GM19397 (cell line): ENCODE results near the gene SAMD14.

ENCODE experiments used
- ATAC-seq: cut with Tn5 transposase; IDR thresholded peaks from one replicate; pipeline ENCODE4 v1.9.1; 2021; ENCODE audit warnings: mild to moderate bottlenecking, moderate library complexity; ENCODE audit not compliant: unreplicated experiment

SAMD14 gene

DNA sequence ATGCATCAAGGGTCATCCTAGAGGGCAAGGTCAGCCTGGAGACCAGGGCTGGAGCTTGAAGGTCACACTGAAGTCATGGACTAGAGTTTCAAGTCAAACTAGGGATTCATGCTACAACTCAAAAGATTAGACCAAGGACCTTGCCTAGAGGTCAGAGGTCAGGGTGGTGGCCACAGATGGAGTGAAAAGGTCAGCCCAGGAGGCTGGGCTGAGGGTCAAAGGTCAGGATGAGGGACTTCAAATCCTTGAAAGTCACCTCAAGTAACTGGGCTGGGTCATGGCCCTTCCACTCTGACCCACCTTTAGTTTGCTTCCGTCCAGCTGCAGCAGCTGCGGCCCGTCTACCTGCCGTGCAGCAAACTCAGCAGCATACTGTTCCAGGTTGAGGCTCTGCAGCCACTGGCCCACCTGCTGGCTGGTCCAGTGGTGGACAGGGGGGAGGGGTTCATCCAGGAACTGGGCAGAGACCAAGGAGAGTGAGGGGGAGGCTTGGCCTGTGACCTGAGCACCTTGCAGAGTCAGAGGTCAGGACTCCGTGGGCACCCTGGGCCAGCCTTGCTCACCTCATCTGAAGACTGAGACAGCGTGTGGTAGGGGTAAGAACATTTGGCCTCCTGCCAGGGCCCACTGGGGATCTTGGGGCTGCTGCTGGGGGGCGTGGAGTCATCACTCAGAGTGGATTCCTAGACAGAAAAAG is 16.2 kb downstream of the SAMD14 start:
- ATAC-seq: no peak

GRCh38 chr17:50112694-50113093 is 17.3 kb downstream of the SAMD14 start:
- no peak for ATAC-seq

- no peak for ATAC-seq
Measured at GRCh38 chr17:50111673-50112655, 18.0 kb downstream of the SAMD14 start.

DNA sequence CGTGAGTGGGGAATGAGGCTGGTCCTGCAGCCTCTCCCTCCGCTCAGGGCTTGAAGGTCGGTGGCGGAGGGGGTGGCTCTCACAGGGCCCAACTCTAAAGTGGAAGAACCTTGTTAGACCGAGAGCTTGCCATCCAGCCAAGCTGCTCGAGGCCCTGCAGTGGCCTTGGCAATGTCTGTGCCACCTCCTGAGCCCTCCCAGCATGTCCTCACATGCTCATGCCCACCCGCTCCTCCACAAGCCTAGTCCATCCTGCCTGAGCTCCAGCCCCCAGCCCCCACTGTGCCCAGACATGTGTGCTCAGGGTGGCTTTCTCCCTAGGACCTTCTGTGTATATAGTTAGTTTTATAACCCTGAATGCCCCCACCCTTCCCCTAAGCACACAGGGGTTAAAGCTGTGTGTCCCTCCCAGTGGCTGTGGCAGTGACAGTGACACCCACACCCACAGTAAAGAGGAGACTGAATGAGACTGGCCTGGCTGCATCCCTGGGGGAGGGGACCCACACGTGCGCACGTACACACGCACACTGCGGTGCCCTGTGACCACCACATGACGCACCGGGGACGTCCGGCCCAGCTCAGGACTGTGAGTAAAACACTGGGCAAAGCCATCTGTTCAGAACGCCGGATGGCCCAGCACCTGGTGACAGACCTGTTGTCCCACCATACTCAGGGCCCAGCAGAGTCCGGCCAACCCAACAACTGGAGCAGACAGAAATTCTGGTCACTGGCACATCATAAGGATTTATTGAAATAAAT is 19.2 kb downstream of the SAMD14 start:
- no peak for ATAC-seq

- no peak for ATAC-seq
Measured at GRCh38 chr17:50109785-50110184, 20.2 kb downstream of the SAMD14 start.

GRCh38 chr17:50109207-50109606 is 20.8 kb downstream of the SAMD14 start:
- ATAC-seq: no peak

GRCh38 chr17:50108556-50108955 is 21.4 kb downstream of the SAMD14 start:
- ATAC-seq: no peak

DNA sequence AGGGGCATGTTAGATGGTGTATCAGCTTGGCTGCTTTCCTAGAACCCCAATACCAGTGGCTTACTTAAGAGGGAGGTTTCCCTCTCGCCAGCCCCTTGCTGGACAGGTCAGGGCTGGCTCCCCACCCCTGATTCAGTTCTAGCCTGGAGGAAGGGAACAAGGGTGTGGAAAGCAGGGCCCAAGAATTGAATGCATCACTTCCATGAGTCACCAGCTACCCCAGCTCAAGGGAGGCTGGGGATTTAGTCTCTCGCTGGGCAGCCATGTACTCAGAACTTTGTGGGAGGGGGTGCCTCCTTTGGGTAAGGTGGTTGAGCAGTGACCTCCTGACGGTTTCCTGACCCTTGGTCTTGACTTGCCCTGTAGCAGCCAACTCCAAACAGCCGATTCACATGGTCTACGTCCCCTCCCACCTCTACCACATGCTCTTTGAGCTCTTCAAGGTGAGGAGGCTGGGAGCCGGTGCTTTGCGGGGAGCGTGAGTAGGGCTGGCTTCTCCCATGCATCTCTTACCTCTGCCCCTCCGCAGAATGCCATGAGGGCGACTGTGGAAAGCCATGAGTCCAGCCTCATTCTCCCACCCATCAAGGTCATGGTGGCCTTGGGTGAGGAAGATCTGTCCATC is 22.1 kb downstream of the SAMD14 start:
- no peak for ATAC-seq

DNA sequence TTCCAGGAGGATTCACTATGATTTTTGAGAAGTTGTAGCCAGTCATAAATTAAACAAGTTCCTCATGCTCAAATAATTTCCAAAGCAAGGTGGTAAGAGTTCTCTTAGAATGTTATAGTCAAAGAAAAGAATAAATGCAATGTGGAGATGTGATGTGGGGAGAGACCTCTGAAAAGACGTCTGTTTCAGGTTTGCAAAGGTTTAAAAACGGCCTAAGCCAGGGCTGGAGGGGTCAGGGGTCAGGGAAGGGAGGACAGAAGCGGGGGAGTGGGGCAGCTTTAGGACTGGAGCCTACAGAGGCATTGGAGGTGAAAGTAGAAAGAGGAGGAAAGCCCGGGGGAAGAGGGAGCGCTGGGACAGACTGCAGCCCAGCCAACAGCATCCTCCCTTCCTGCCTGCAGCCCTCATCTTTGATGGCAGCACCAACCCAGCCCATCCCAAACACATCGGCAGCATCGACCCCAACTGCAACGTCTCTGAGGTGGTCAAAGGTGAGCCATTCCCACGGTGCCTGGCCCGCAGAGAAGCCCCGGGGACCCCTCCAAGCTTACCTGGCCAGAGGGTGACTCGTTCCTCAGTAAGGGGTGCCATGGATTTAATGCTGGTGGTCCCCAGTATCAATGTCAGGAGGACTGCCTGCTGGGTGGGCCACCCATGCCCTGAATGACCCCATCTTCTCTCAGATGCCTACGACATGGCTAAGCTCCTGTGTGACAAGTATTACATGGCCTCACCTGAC is 23.4 kb downstream of the SAMD14 start:
- ATAC-seq: no peak

GRCh38 chr17:50105811-50106210 is 24.1 kb downstream of the SAMD14 start:
- ATAC-seq: no peak

DNA sequence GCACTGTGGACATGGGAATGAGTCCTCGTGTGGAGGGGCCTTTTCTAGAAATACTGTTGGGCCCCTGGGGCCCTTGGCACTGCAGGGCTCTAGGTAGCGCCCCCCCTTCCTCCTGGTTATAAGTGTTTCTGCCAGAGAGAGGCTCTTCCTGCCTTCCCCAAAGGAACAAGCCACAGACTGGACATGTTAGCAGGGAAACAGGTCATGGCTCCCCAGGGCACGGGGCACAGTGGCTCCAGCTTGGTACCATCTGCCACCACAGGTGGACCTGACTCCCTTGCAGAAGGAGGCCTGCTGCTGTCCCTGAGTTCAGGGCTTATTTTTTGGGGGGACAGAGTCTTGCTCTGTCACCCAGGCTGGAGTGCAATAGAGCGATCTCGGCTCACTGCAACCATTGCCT is 26.0 kb downstream of the SAMD14 start:
- ATAC-seq: no peak

DNA sequence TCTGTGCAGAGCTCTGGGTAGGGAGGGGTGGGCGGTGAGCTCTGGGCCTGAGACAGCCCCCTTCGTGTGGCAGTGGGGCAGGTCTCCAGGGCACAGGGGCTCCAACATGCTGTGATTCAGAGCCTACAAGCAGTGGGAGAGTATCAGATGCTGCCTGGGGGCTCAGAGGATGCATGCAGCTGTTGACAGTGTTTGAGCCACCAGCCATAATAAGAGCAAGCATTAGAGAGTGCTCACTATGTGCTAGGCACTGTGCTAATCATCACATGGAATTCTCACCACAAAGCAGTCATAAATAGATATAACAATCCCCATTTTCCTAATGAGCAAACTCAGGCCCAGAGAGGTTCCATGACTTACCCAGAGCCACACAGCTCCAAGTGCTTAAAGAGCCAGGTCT is 26.7 kb downstream of the SAMD14 start:
- no peak for ATAC-seq

DNA sequence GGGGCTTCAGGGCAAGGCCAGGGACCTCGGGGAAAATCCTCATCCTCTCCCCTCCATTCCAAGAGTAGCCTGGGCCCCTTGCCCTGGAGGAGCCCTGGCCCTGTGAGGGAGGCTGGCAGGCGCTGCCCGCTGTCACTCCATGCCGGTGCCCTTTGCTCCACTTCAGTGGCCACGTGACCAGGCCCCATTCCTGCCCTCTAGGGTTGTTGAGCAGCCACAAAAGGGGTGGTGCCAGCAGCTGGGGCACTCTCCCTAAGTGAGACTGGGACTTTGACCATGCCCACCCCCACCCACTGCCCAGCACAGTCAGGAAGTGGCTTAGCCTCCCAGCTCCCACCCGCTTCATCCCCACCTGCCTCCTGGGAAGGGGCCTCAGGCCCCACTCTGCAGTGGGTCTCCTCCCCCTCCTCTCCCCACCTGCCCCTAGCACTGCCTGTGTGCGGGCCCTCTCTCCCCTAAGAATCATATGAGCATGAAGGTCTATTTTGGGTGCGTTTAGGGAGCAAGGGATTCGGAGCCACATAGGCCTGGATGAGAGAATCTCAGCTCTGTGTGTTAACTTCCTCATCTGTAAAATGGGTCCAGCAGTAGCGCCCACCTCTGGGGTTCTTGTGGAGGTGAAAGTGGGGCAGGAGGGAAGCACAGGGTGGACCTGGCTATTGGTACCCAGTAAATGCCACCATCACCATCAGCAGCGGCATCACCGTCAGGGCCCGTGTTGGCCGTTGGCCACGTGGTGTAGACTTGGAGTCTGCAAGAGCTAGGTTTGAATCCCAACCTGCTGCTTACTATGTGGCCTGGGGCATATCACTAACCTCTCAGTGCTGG is 27.6 kb downstream of the SAMD14 start:
- no peak for ATAC-seq

GRCh38 chr17:50101346-50102163 is 28.4 kb downstream of the SAMD14 start:
- ATAC-seq: no peak

DNA sequence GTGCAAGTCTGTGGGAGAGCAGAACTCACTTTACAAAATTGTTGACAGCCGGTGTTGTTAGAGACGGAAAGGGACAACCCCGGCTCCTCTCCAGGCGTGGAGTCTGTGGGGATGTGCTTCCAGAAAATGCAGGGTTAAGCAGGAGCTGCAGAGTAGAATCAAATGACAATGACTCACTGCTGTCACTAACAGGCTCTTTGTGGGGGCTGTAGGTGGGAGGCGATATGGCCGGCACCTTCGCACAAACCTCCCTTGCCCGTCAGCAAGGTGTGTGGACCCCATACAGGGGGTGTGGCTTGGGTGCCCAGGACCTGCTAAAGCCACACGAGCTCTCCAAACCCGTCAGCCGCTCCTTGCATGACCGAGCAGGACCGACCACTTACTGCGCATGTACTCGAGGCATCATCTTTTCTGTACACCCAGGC is 29.0 kb downstream of the SAMD14 start:
- no peak for ATAC-seq

DNA sequence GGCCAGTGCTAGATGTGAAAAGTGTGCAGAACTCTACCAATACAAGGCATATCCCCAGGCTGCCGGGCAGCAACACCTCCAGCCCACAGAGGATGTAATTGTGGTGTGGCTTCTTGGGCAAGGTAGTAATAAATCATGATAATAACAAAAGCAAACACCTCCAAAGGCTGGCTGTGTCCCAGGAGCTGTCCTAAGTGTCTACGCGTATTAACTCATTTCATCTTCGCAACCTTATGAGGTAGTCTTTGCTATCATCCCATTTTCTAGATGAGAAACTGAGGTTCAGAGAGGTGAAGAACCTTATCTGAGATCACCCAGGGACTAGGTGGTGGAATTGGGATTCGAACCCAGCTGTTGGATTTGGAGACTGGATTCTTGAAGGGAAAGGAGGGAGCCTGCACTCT is 29.5 kb downstream of the SAMD14 start:
- ATAC-seq: no peak

DNA sequence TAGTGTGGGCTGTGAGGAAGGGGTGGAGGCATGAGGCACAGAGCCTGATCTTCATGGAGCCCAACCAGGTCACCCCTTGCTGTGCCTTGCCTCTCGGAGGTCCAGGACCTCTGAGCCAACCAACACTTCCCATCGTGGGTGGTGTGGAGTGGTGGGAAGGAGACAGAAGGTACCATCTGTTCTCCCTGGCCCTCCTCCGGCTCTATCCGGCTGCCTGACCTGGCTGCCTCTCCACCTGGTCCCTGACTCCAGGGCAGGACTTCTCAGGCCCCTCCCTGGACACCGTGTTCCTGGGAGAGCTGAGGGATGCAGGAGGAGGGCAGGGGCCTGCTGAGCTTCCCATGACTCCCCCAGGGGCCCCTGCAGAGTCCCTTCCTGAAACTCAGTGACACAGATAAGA is 31.0 kb downstream of the SAMD14 start:
- no peak for ATAC-seq

- ATAC-seq: no peak
Measured at GRCh38 chr17:50098583-50098982, 31.4 kb downstream of the SAMD14 start.
